ENCODE results near the gene P4HB. TPM values are rescaled to one million over a fixed set of nuclear protein-coding genes. Genes with fewer than 3 reads are reported as not detected.

The P4HB gene
- total and polyA plus RNA-seq, 7 experiments from 2014 or later: 161 to 568 (median 285) TPM

GRCh38 chr17:81813861-81814683 lies 46.3 kb downstream of the P4HB start:
- Histone ChIP-seq H3K27me3 (ENCODE audit: control insufficient read depth in 2 of 2, insufficient read depth in 2 of 2, low read length in 2 of 2) (no peaks in the 10 kb centered on the region), H3K36me3 (ENCODE audit: control insufficient read depth in 2 of 3, insufficient read depth in 3 of 3, low read length in 3 of 3) (no peaks in the 10 kb centered on the region), H3K9me3 (ENCODE audit: control insufficient read depth in 2 of 3, low read length in 3 of 3) (no peaks in the 10 kb centered on the region), H3K4me1 (ENCODE audit: control insufficient read depth in 2 of 2, insufficient read depth in 2 of 2, low read length in 2 of 2) (no peaks in the 10 kb centered on the region), H3K4me3 (ENCODE audit: low read length) (no peak overlapping the region), H3K27ac (ENCODE audit: low read depth, low read length) (no peak overlapping the region)
- DNase-seq (no peak), ATAC-seq (no peak)
- Mint-ChIP-seq H3K4me3 (no peak overlapping the region), H3K36me3 (no peaks in the 10 kb centered on the region), H3K27me3 (peaks cover 11 to 22% (median 14%) of the 10 kb centered on the region in 5 donors), H3K4me1 (peaks cover 0 to 2% (median 0%) of the 10 kb centered on the region in 7 donors), H3K9me3 (no peaks in the 10 kb centered on the region), H3K27ac (no peak overlapping the region)
- intact Hi-C loops (cut with micrococcal nuclease): no loop called here
- POLR2A ChIA-PET: no interaction called here
- CTCF ChIA-PET: no interaction called here

DNA sequence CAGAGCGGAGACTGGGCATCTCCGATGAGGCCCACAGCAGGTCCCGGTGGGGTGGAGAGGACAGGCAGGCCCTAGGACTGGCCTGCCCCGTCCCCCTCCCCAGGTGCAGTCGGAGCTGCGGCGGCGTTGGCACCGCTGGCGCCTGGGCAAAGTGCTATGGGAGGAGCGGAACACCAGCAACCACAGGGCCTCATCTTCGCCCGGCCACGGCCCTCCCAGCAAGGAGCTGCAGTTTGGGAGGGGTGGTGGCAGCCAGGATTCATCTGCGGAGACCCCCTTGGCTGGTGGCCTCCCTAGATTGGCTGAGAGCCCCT lies 47.0 kb downstream of the P4HB start:
- ChIA-PET POLR2A (no interaction called here), CTCF (no interaction called here)
- Histone ChIP-seq H3K27me3 (ENCODE audit: control insufficient read depth in 2 of 2, insufficient read depth in 2 of 2, low read length in 2 of 2) (no peaks in the 10 kb centered on the region), H3K4me3 (ENCODE audit: low read length) (no peak overlapping the region), H3K4me1 (ENCODE audit: control insufficient read depth in 2 of 2, insufficient read depth in 2 of 2, low read length in 2 of 2) (no peaks in the 10 kb centered on the region), H3K9me3 (ENCODE audit: control insufficient read depth in 2 of 3, low read length in 3 of 3) (no peaks in the 10 kb centered on the region), H3K27ac (ENCODE audit: low read depth, low read length) (no peak overlapping the region), H3K36me3 (ENCODE audit: control insufficient read depth in 2 of 3, insufficient read depth in 3 of 3, low read length in 3 of 3) (no peaks in the 10 kb centered on the region)
- Mint-ChIP-seq H3K4me1 (peaks cover 0 to 4% (median 0%) of the 10 kb centered on the region in 7 donors), H3K9me3 (no peaks in the 10 kb centered on the region), H3K27me3 (peaks cover 11 to 24% (median 17%) of the 10 kb centered on the region in 5 donors), H3K4me3 (no peak overlapping the region), H3K36me3 (no peaks in the 10 kb centered on the region), H3K27ac (no peak overlapping the region)
- ATAC-seq: no peak
- DNase-seq: no peak
- intact Hi-C loops (cut with micrococcal nuclease): no loop called here

DNA sequence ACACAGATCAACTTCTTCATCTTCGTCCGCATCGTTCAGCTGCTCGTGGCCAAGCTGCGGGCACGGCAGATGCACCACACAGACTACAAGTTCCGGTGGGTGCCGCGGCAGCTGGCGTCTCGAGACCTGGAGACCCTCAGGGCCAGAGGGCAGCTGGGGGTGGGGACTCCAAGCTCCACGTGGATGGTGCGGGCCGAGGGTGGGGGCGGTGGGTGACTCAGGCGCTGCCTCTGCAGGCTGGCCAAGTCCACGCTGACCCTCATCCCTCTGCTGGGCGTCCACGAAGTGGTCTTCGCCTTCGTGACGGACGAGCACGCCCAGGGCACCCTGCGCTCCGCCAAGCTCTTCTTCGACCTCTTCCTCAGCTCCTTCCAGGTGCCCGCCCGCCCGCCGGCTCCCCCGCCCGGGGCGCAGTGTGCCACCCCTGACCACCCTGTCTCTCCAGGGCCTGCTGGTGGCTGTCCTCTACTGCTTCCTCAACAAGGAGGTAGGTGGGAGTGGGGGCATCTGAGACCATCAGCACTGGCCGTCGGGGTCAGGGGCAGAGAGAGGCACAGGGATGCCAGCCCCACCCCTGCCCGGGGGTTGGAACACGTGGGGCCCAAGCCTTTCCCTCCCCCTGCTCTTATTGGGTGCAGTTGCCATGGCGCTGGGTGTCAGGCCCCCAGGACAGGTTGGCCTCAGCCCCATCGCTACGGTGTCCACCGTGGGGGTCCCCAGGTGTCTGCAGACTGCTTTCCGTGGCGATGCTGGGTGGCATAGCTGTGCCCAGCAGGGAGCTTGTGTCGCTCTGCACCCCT lies 47.6 kb downstream of the P4HB start:
- H3K27me3 ChIP-seq (ENCODE audit: control insufficient read depth in 2 of 2, insufficient read depth in 2 of 2, low read length in 2 of 2): no peaks in the 10 kb centered on the region
- H3K27ac Mint-ChIP-seq: no peak overlapping the region
- H3K4me1 Mint-ChIP-seq: peaks cover 0 to 4% (median 0%) of the 10 kb centered on the region in 7 donors
- intact Hi-C loops (cut with micrococcal nuclease): no loop called here
- CTCF ChIA-PET: no interaction called here
- DNase-seq: no peak
- no peaks in the 10 kb centered on the region for H3K4me1 ChIP-seq (ENCODE audit: control insufficient read depth in 2 of 2, insufficient read depth in 2 of 2, low read length in 2 of 2)
- H3K4me3 Mint-ChIP-seq: no peak overlapping the region
- no peaks in the 10 kb centered on the region for H3K9me3 ChIP-seq (ENCODE audit: control insufficient read depth in 2 of 3, low read length in 3 of 3)
- no peak overlapping the region for H3K27ac ChIP-seq (ENCODE audit: low read depth, low read length)
- no peaks in the 10 kb centered on the region for H3K36me3 Mint-ChIP-seq
- POLR2A ChIA-PET: no interaction called here
- peaks cover 11 to 24% (median 17%) of the 10 kb centered on the region in 5 donors for H3K27me3 Mint-ChIP-seq
- H3K9me3 Mint-ChIP-seq: no peaks in the 10 kb centered on the region
- H3K4me3 ChIP-seq (ENCODE audit: low read length): no peak overlapping the region
- ATAC-seq: no peak
- H3K36me3 ChIP-seq (ENCODE audit: control insufficient read depth in 2 of 3, insufficient read depth in 3 of 3, low read length in 3 of 3): no peaks in the 10 kb centered on the region

DNA sequence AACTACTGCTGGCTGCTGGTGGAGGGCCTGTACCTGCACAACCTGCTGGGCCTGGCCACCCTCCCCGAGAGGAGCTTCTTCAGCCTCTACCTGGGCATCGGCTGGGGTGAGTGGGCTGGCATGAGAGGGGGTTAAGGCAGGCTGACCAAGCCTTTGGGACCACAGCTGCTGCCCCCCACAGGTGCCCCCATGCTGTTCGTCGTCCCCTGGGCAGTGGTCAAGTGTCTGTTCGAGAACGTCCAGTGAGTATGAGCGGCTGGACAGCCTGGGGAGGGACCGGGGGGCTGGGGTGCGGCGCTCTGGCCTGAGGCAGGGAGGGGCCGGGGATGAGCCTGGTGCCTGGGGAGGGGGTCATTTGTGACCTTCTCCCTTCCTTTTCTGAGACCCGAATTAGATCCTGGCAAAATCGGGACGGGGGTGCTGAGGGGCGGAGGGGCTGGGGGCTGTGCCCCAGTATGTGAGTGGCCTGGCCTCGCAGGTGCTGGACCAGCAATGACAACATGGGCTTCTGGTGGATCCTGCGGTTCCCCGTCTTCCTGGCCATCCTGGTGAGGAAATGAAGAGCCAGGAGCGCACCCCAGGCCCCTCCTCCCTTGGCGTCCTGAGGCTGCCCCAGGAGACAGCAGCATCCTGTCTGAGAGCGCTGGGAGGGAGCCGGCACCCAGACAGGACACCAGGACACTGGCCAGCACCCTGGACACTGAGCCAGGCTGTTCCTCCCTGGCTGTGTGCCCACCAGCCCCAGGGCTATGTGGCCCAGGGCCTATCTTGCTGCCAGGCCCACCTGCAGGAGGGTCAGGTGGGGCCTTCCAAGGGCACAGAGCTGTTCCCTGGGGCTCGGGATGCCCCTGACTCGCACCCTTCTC lies 48.4 kb downstream of the P4HB start:
- Histone ChIP-seq H3K36me3 (ENCODE audit: control insufficient read depth in 2 of 3, insufficient read depth in 3 of 3, low read length in 3 of 3) (no peaks in the 10 kb centered on the region), H3K4me1 (ENCODE audit: control insufficient read depth in 2 of 2, insufficient read depth in 2 of 2, low read length in 2 of 2) (no peaks in the 10 kb centered on the region), H3K4me3 (ENCODE audit: low read length) (no peak overlapping the region), H3K27ac (ENCODE audit: low read depth, low read length) (no peak overlapping the region), H3K27me3 (ENCODE audit: control insufficient read depth in 2 of 2, insufficient read depth in 2 of 2, low read length in 2 of 2) (no peaks in the 10 kb centered on the region), H3K9me3 (ENCODE audit: control insufficient read depth in 2 of 3, low read length in 3 of 3) (no peaks in the 10 kb centered on the region)
- H3K4me3 Mint-ChIP-seq: no peak overlapping the region
- peaks cover 0 to 4% (median 0%) of the 10 kb centered on the region in 7 donors for H3K4me1 Mint-ChIP-seq
- intact Hi-C loops (cut with micrococcal nuclease): no loop called here
- POLR2A ChIA-PET: no interaction called here
- peaks cover 7 to 26% (median 12%) of the 10 kb centered on the region in 5 donors for H3K27me3 Mint-ChIP-seq
- no peaks in the 10 kb centered on the region for H3K36me3 Mint-ChIP-seq
- ATAC-seq: no peak
- H3K9me3 Mint-ChIP-seq: no peaks in the 10 kb centered on the region
- CTCF ChIA-PET: no interaction called here
- no peak for DNase-seq
- no peak overlapping the region for H3K27ac Mint-ChIP-seq

GRCh38 chr17:81810892-81811704 lies 49.2 kb downstream of the P4HB start:
- H3K27me3 Mint-ChIP-seq: peaks cover 7 to 29% (median 11%) of the 10 kb centered on the region in 5 donors
- H3K36me3 Mint-ChIP-seq: no peaks in the 10 kb centered on the region
- H3K9me3 ChIP-seq (ENCODE audit: control insufficient read depth in 2 of 3, low read length in 3 of 3): no peaks in the 10 kb centered on the region
- intact Hi-C loops (cut with micrococcal nuclease): no loop called here
- no peak overlapping the region for H3K4me3 ChIP-seq (ENCODE audit: low read length)
- no peak overlapping the region for H3K4me3 Mint-ChIP-seq
- no peaks in the 10 kb centered on the region for H3K36me3 ChIP-seq (ENCODE audit: control insufficient read depth in 2 of 3, insufficient read depth in 3 of 3, low read length in 3 of 3)
- POLR2A ChIA-PET: no interaction called here
- peaks cover 0 to 4% (median 0%) of the 10 kb centered on the region in 7 donors for H3K4me1 Mint-ChIP-seq
- H3K27ac ChIP-seq (ENCODE audit: low read depth, low read length): no peak overlapping the region
- no peaks in the 10 kb centered on the region for H3K4me1 ChIP-seq (ENCODE audit: control insufficient read depth in 2 of 2, insufficient read depth in 2 of 2, low read length in 2 of 2)
- no peak for DNase-seq
- H3K27ac Mint-ChIP-seq: no peak overlapping the region
- no peak for ATAC-seq
- H3K27me3 ChIP-seq (ENCODE audit: control insufficient read depth in 2 of 2, insufficient read depth in 2 of 2, low read length in 2 of 2): no peaks in the 10 kb centered on the region
- H3K9me3 Mint-ChIP-seq: no peaks in the 10 kb centered on the region
- CTCF ChIA-PET: no interaction called here

GRCh38 chr17:81810476-81810875 lies 49.9 kb downstream of the P4HB start:
- H3K9me3 Mint-ChIP-seq: no peaks in the 10 kb centered on the region
- H3K4me1 Mint-ChIP-seq: peaks cover 0 to 4% (median 0%) of the 10 kb centered on the region in 7 donors
- Histone ChIP-seq H3K36me3 (ENCODE audit: control insufficient read depth in 2 of 3, insufficient read depth in 3 of 3, low read length in 3 of 3) (no peaks in the 10 kb centered on the region), H3K27ac (ENCODE audit: low read depth, low read length) (no peak overlapping the region), H3K4me1 (ENCODE audit: control insufficient read depth in 2 of 2, insufficient read depth in 2 of 2, low read length in 2 of 2) (no peaks in the 10 kb centered on the region), H3K27me3 (ENCODE audit: control insufficient read depth in 2 of 2, insufficient read depth in 2 of 2, low read length in 2 of 2) (no peaks in the 10 kb centered on the region), H3K4me3 (ENCODE audit: low read length) (no peak overlapping the region), H3K9me3 (ENCODE audit: control insufficient read depth in 2 of 3, low read length in 3 of 3) (no peaks in the 10 kb centered on the region)
- no peaks in the 10 kb centered on the region for H3K36me3 Mint-ChIP-seq
- ChIA-PET POLR2A (interaction anchor here (0.5 kb wide), 1 partner anchor 592 kb away, joined by 3 read pairs; no protein-coding TSS in a partner anchor), CTCF (no interaction called here)
- DNase-seq: no peak
- no peak overlapping the region for H3K4me3 Mint-ChIP-seq
- no peak overlapping the region for H3K27ac Mint-ChIP-seq
- intact Hi-C loops (cut with micrococcal nuclease): no loop called here
- ATAC-seq: no peak
- H3K27me3 Mint-ChIP-seq: peaks cover 7 to 33% (median 11%) of the 10 kb centered on the region in 5 donors

All from naive thymus-derived CD4-positive, alpha-beta T cell (primary cell).